GM21423 (cell line): ENCODE data around the gene CRLF1.
A peak's percentile ranks its signal among the peaks of the same experiment; 100 is the strongest.
"Not testable (repeated sequence)": the region's sequence is repeated elsewhere in the genome, so short reads cannot be mapped to it uniquely, and the experiment has no call there.

ENCODE experiments used
- ATAC-seq: cut with Tn5 transposase; IDR thresholded peaks from one replicate; pipeline ENCODE4 v1.9.1; 2021; ENCODE audit warnings: mild to moderate bottlenecking, moderate library complexity; ENCODE audit not compliant: unreplicated experiment

Gene CRLF1

DNA sequence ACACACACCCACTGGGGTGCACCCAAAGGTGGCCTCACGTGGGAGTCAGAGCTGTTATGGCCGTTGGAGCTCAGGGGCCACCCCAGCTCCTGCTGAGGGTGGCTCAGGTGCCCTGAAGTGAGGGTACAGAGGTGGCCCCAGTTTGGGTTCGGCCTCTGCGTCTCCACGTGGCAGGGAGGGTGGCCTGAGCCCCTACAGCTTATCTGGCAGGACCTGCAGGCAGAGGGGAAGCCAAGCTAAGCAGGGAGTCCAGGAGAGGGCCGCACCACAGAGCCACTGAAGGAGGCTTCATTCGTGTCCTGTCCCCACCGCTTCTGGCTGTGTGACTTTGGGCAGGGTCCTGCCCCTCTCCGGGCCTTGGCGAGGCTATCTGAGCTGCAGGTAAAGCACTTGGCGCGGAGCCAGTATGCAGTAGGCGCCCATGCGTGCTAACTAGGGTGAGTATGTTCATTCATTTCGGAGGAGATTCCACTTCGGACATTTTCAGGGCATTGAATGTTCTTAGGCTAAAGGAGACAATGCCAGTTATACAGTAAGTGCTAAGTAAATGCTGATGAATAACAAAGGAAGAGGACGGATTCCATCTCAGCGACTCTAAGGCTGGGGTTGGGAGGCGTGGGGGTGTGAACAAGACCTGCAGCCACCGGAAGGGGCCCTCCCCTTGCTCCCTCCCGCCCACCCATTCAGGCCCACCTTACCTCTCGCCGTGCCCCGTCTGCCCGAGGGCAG, 13.1 kb downstream of the CRLF1 start:
- no peak for ATAC-seq

DNA sequence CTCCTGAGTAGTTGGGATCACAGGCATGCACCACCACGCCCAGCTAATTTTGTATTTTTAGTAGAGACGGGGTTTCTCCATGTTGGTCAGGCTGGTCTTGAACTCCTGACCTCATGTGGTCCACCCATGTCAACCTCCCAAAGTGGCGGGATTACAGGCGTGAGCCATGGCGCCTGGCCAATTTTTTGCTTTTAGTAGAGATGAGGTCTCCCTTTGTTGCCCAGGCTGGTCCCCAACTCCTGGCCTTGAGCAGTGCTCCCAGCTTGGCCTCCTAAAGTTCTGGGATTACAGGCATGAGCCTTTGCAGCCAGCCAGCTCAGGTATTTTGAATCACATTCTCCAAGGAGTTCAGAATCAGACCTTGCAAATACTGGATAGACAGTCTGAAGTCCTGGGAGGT, 13.9 kb downstream of the CRLF1 start:
- not testable (repeated sequence) for ATAC-seq

DNA sequence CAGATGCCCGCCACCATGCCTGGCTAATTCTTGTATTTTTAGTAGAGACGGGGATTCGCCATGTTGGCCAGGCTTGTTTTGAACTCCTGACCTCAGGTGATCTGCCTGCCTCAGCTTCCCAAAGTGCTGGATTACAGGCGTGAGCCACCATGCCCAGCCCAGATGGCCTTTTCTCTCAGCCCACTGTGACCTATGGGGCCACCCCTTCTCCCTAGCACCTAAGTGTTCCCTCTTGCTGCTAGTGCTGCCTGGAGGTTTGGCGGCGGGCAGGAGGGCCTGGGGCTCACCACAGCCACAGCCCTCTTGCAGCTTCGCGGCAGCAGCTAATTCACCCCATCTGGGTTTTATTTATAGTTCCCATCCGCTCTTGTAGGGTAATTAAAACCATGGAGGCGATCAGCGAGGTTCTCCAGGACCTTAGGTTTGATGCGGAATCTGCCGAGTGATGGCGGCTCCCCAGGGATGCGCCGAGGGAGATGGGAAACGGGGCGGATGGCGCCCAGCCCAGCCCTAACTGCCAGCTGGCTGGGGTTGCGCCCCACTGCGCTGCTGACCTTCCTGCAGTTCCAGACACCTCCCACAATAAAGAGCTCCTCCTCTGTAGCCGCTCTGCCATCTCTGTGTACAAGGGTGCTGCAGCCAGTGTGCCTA, 14.7 kb downstream of the CRLF1 start:
- ATAC-seq: no peak

DNA sequence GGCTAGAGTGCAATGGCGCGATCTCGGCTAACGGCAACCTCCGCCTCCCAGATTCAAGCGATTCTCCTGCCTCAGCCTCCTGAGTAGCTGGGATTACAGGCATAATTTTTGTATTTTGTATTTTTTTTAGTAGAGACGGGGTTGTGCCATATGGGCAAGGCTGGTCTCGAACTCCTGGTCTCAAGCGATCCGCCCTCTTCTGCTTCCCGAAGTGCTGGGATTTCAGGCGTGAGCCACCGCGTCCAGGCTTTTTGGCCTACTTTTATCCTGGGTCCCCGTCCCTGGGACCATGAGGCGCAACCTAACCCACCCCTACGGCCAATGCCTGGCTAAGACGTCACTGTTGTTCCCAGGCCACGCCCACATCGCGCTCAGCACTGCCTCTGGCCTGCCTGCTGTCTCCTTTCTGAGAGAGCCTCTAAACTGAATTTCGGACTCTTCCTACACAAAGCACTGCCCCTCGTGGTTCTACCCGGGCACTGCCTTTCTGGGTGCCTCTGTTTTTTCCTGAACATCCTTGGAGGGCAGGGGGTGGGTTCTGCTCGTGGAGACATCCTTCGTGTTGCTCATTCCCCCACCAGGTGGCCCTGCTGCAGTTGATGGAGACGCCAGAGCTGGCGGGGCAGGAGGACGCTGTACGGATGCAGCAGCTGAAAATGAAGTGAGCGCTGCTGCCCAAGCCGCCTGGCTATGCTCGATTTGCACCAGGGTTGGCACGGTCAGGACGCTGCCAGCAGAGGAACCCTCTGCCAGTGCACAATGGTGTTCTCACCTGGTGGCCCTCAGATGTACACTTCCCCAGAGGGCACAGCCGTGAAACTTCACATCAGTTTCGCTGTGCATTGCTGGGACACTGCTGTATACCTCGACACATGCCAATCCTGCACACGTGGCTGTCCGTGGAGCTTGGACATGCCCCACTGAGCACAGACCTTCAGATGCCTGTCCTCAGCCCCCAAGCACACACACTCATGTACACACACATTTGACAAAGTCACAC, 16.0 kb downstream of the CRLF1 start:
- ATAC-seq: no peak

- ATAC-seq: peak; percentile 34
These were observed 17.0 kb downstream of the CRLF1 start for GRCh38 chr19:18589380-18590272.

- peak; percentile 55 for ATAC-seq
These were observed 17.8 kb downstream of the CRLF1 start, which contains the start of gene REX1BD for GRCh38 chr19:18588611-18589379. Gene REX1BD, plus strand, starts transcription at chr19:18588798. Its CDS starts 4 bp downstream, at chr19:18588802.

- ATAC-seq: no peak
These were observed 18.5 kb downstream of the CRLF1 start for GRCh38 chr19:18587962-18588610.

DNA sequence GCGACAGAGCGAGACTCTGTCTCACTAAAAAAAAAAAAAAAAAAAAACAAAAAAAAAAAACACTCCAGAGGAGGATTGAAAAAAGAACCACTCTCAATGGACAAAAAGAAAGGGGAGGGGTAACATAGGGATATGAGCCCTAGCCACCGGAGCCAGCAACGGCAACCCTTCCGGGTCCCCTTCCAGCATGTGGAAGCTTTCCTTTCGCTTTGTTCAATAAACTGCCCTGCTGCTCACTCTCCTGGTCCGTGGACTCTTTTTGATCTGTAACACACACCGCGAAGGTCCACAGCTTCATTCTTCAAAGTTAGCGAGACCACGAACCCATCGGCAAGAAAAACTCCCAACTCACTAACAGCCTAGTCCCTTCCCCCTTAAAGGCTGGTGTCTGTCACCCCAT, 19.0 kb downstream of the CRLF1 start:
- ATAC-seq: no peak

- no peak for ATAC-seq
These were observed 20.3 kb downstream of the CRLF1 start for GRCh38 chr19:18586306-18586705.

GRCh38 chr19:18580311-18580710, 26.3 kb downstream of the CRLF1 start:
- no peak for ATAC-seq

DNA sequence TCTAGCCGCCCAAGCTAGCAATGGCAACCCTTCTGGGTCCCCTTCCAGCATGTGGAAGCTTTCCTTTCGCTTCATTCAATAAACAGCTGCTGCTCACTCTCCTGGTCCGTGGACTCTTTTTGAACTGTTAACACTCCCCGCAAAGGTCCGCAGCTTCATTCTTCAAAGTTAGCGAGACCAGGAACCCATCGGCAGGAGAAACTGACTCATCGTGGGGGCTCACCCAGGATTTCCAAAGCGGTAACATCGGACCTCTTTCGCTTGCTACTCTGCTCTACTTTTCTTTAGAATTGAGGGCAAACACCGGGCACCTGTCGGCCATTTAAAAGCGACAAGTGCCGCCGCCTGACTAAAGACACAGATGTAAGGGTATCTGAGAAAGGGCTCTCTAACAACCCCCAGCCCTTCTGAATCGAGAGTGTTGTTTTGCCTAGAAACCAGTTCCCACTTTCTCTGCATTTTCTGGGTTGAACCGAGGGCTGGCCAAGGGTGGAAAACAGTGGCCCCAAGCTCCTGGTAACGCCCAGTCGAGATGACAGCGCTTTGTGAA, 29.2 kb downstream of the CRLF1 start:
- ATAC-seq: no peak

DNA sequence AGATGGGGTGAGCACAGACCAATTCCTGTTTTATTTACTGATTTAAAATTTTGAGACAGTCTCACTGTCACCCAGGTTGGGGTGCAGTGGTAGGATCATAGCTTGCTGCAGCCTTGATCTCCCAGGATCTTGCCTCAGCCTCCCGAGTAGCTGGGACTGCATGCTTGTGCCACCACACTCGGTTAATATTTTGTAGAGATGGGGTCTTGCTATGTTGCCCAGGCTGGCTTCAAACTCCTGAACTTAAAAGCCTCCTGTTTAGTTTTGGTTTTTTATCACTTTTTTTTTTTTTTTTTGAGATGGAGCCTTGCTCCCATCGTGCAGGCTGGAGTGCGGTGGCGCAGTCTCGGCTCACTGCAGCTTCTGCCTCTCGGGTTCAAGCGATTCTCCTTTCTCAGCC, 30.2 kb downstream of the CRLF1 start:
- no peak for ATAC-seq

DNA sequence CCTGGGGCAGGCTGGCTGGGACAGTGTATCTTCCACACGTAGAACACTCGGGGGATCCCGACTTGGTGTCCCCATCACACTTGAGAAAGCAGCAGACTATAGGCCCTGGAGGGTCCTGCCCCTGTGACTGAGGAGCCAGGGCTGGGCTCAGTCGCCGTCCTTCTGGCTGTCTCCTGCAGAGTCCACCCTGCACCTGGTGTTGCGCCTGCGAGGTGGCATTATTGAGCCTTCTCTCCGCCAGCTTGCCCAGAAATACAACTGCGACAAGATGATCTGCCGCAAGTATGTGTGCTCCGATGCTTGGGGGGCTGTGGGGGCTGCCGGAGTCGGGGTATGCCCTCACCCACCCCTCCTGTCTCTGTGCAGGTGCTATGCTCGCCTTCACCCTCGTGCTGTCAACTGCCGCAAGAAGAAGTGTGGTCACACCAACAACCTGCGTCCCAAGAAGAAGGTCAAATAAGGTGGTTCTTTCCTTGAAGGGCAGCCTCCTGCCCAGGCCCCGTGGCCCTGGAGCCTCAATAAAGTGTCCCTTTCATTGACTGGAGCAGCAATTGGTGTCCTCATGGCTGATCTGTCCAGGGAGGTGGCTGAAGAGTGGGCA, 31.8 kb downstream of the CRLF1 start:
- no peak for ATAC-seq

GRCh38 chr19:18571564-18572344, 34.8 kb downstream of the CRLF1 start, which contains the start of gene UBA52:
Gene UBA52, plus strand, starts transcription at chr19:18571857. Its CDS starts 1,444 bp downstream, at chr19:18573301.
- ATAC-seq: peak; percentile 95

DNA sequence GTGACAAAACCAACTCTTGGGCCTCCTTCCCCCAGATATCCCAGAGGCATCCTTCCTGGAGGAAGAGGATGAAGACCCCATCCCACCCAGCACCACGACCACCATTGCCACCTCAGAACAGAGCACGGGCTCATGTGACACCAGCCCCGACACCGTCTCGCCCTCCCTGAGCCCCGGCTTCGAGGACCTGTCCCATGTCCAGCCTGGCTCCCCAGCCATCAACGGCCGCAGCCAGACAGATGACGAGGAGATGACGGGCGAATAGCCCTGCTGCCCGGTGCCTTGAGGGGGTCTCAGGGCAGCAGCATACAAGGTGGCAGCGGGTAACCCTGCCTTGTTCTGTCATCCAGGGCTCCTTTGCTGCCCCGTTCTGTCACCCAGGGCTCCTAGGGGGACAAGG, 38.2 kb downstream of the CRLF1 start:
- ATAC-seq: no peak

DNA sequence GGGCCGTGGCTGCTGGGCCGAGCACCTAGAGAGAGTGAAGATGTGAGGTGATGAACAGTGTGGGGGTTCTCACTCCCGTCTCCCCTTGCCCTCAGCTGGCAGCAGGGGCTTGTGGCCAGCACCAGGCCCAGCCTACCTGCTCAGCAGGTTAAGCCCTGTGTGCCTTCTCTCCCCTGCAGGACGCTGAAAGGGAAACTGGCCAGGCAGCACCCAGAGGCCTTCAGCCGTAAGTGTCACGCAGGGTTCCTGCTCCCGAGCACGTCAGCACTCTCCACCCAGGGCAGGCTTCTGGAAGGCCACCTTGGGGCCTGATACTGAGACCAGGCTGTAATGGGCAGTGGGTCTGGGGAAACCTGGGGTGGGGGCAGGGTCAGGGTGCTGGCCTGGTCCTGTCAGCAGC, 39.6 kb downstream of the CRLF1 start:
- no peak for ATAC-seq

GRCh38 chr19:18562086-18562485, 44.5 kb downstream of the CRLF1 start:
- ATAC-seq: no peak
